K562 (cell line): ENCODE measurements around the gene GDF15. TPM values are rescaled to one million over a fixed set of nuclear protein-coding genes. Genes with fewer than 3 reads are reported as not detected.
A peak's percentile ranks its signal among the peaks of the same experiment; 100 is the strongest.

ENCODE experiments used
- ATAC-seq: fragments of 200-7000 bp; cut with Tn5 transposase; 3 replicates; pipeline ENCODE4 v1.9.1; 2020; ENCODE audit warnings: moderate library complexity
- BruUV-seq: library from RNA; stranded (reverse); fragments of 400-500 nt; replicated peaks from 2 replicates; lab custom pipeline; 2021; lab: Mats Ljungman, UMichigan
- CTCF ChIA-PET: fragments of 300-600 bp; formaldehyde crosslinking; extraction: SDS; loops from one replicate; lab custom pipeline; 2021; ENCODE audit warnings: low intra/inter-chr PET ratio; lab: Yijun Ruan, JAX
- POLR2A ChIA-PET: fragments of 300-600, 350-650 bp; sonication (Branson Sonifier 250); formaldehyde crosslinking; extraction: SDS; loops from one replicate; lab custom pipeline; 2021; ENCODE audit warnings: antibody characterized with exemption, inconsistent platforms; lab: Yijun Ruan, JAX
- DNase-seq, 4 experiments: peaks; one replicate each; pipeline versions ENCODE4 v3.0.0 to v3.0.0-alpha.2; 2011 to 2018; ENCODE audit warnings: low spot score in 3 of 4, mixed read lengths in 3 of 4; ENCODE audit errors: extremely low read depth in 1 of 4
- FAIRE-seq: peaks from 2 replicates; lab custom pipeline; 2011; peaks lifted over from hg19 to GRCh38; lab: Jason Lieb, UNC
- H2AFZ ChIP-seq: 2 replicates; pipeline ENCODE4 v1.6.0; 2011; ENCODE audit warnings: low read depth, low read length, control low read depth, inconsistent platforms
- H3K27ac ChIP-seq: fragments of 200-600 bp; 3 replicates; pipeline ENCODE4 v1.8.0; 2011; ENCODE audit warnings: low read depth, mild to moderate bottlenecking, control low read depth, inconsistent platforms, low read length, moderate library complexity, mixed read lengths; ENCODE audit errors: extremely low read depth
- H3K27me3 ChIP-seq, 2 experiments: fragments of 300-600 bp in 1 of 2; 2 replicates in 1 of 2; 3 replicates in 1 of 2; pipeline versions ENCODE4 v1.6.0 to v1.8.0; 2011; ENCODE audit warnings: inconsistent platforms in 2 of 2, low read length in 2 of 2, mild to moderate bottlenecking in 1 of 2, mixed read lengths in 1 of 2, moderate library complexity in 1 of 2; ENCODE audit not compliant: control insufficient read depth in 2 of 2, insufficient read depth in 2 of 2
- H3K36me3 ChIP-seq: fragments of 300-600 bp; 3 replicates; pipeline ENCODE4 v1.8.0; 2011; ENCODE audit warnings: mild to moderate bottlenecking, low read length, inconsistent platforms; ENCODE audit not compliant: control insufficient read depth, insufficient read depth
- H3K4me1 ChIP-seq, 2 experiments: fragments of 200-600 bp in 1 of 2; replicated peaks in 1 of 2; 2 replicates in 1 of 2; 3 replicates in 1 of 2; pipeline versions ENCODE4 v1.5.1 to v1.8.0; 2011; ENCODE audit warnings: inconsistent platforms in 2 of 2, low read length in 2 of 2, mild to moderate bottlenecking in 1 of 2, mixed read lengths in 1 of 2, moderate library complexity in 1 of 2; ENCODE audit not compliant: control insufficient read depth in 2 of 2, insufficient read depth in 2 of 2
- H3K4me2 ChIP-seq: 2 replicates; pipeline ENCODE4 v1.6.1; 2011; ENCODE audit warnings: low read length, control low read depth, inconsistent platforms, mixed read lengths; ENCODE audit not compliant: insufficient read depth
- H3K4me3 ChIP-seq: fragments of 200-600 bp; sonication (generic), shearing (Covaris generic); 2 replicates; pipeline ENCODE4 v1.5.1; 2016; ENCODE audit warnings: control low read depth, inconsistent platforms
- H3K79me2 ChIP-seq: fragments of 200-600 bp; 3 replicates; pipeline ENCODE4 v1.8.0; 2011; ENCODE audit warnings: low read length, inconsistent platforms; ENCODE audit not compliant: control insufficient read depth, insufficient read depth
- H3K9ac ChIP-seq, 2 experiments: 2 replicates each; pipeline versions ENCODE4 v1.6.0 to v1.6.1; 2011; ENCODE audit warnings: low read depth in 2 of 2, low read length in 2 of 2, control low read depth in 1 of 2, inconsistent platforms in 1 of 2, mild to moderate bottlenecking in 1 of 2, mixed read lengths in 1 of 2; ENCODE audit not compliant: insufficient read depth in 1 of 2
- H3K9me1 ChIP-seq: one replicate; pipeline ENCODE4 v1.6.0; 2011; ENCODE audit warnings: inconsistent platforms, mild to moderate bottlenecking, low read length, moderate library complexity; ENCODE audit not compliant: control insufficient read depth, insufficient read depth
- H3K9me3 ChIP-seq: replicated peaks from 2 replicates; pipeline ENCODE4 v1.5.1; 2011; ENCODE audit warnings: low read depth, low read length, inconsistent platforms; ENCODE audit not compliant: control insufficient read depth, insufficient read depth
- H4K20me1 ChIP-seq: replicated peaks from 2 replicates; pipeline ENCODE4 v1.6.1; 2011; ENCODE audit warnings: low read length, inconsistent platforms, mixed read lengths; ENCODE audit not compliant: control insufficient read depth, insufficient read depth
- CREBBP ChIP-seq: IDR thresholded peaks from one replicate; pipeline ENCODE4 v1.6.1; 2012; ENCODE audit warnings: low read depth, mild to moderate bottlenecking, control low read depth, inconsistent platforms, low read length
- ERF ChIP-seq: fragments of 450-650 bp; formaldehyde crosslinking; IDR thresholded peaks from 2 replicates; pipeline ENCODE4 v1.4.0; 2020; ENCODE audit warnings: mild to moderate bottlenecking, mixed read lengths
- FOSL1 ChIP-seq: fragments of 200-800 bp; sonication (Bioruptor generic); conservative IDR thresholded peaks from 2 replicates; pipeline ENCODE4 v1.6.1; 2016; ENCODE audit warnings: missing genetic modification characterization, missing compliant biosample characterization
- HDAC3 ChIP-seq: fragments of 450-650 bp; IDR thresholded peaks from 2 replicates; pipeline ENCODE4 v1.6.1; 2018; ENCODE audit warnings: borderline replicate concordance, mild to moderate bottlenecking, moderate library complexity; ENCODE audit not compliant: partially characterized antibody
- MYBL2 ChIP-seq, 2 experiments: fragments of 450-650 bp in 1 of 2; sonication (generic) in 1 of 2; formaldehyde crosslinking in 1 of 2; IDR thresholded peaks; 2 replicates each; pipeline versions ENCODE4 v1.6.1 to v1.8.1; 2017 to 2022; ENCODE audit warnings: borderline replicate concordance in 1 of 2, inconsistent platforms in 1 of 2, low read depth in 1 of 2, mild to moderate bottlenecking in 1 of 2, missing genetic modification reagents in 1 of 2, moderate library complexity in 1 of 2
- SAFB ChIP-seq: fragments of 200-400 bp; formaldehyde crosslinking; IDR thresholded peaks from 2 replicates; pipeline ENCODE4 v1.6.1; 2017; ENCODE audit warnings: low read depth, low read length, borderline replicate concordance
- SRSF7 ChIP-seq: fragments of 200-400 bp; formaldehyde crosslinking; optimal IDR thresholded peaks from 2 replicates; pipeline ENCODE3; 2017; ENCODE audit warnings: mild to moderate bottlenecking, low read depth, low read length
- STAG1 ChIP-seq: sonication (generic); formaldehyde crosslinking; IDR thresholded peaks from 2 replicates; pipeline ENCODE4 v1.5.0; 2020; ENCODE audit warnings: missing genetic modification reagents, borderline replicate concordance
- TRIM28 ChIP-seq: fragments of 450-650 bp; IDR thresholded peaks from 2 replicates; pipeline ENCODE4 v1.6.1; 2017
- USF2 ChIP-seq: sonication (generic); formaldehyde crosslinking; IDR thresholded peaks from 2 replicates; pipeline ENCODE4 v1.5.0; 2020; ENCODE audit warnings: missing genetic modification reagents
- WGBS: fragments of 100-300 bp; shearing (Covaris generic); methylation state at CpG from one replicate; pipeline ENCODE4 v1.1.6; 2016; ENCODE audit warnings: low coverage, mixed read lengths; ENCODE audit not compliant: insufficient coverage; ENCODE audit errors: missing lambda C conversion rate; 5-methylcytosine and 5-hydroxymethylcytosine counted together
- in situ Hi-C: fragments of 300-500 bp; cut with MboI; formaldehyde crosslinking; loops from 4 replicates; pipeline ENCODE4 v1.15.0; 2018; ENCODE audit warnings: inconsistent platforms, mixed read lengths
- intact Hi-C: fragments of 100-400 bp; cut with micrococcal nuclease; formaldehyde crosslinking; loops from 2 replicates; pipeline ENCODE4 v1.14.2; 2022
- polyA plus RNA-seq, 8 experiments: library from polyadenylated mRNA; depleted of rRNA in 4 of 8; stranded (reverse) in 5 of 8; unstranded in 3 of 8; fragments of >200 nt; fragmentation: Nextera tagmentation in 2 of 8; fragmentation: Illumina TruSeq in 1 of 8; extraction: Ambion mirVana in 2 of 8; extraction: Trizol in 1 of 8; gene quantifications; 2 replicates each; pipeline versions ENCODE4 v1.2.1 to v1.2.3, GENCODE V29; 2011 to 2014; ENCODE audit warnings: inconsistent platforms in 1 of 8, missing spikeins in 1 of 8
- total RNA-seq, 7 experiments: library from RNA; depleted of rRNA in 6 of 7; stranded (reverse); fragments of >200 nt in 6 of 7; fragmentation: Illumina TruSeq in 2 of 7; extraction: Trizol in 2 of 7; gene quantifications; 2 replicates each; pipeline versions ENCODE4 v1.2.1 to v1.2.3, GENCODE V29; 2011 to 2021; ENCODE audit warnings: low replicate concordance in 1 of 7
- TF ChIP-seq, protein P1 (sequence below): fragments of 450-650 bp; IDR thresholded peaks from 2 replicates; pipeline ENCODE4 v1.6.1; 2014; ENCODE audit warnings: low read depth, mild to moderate bottlenecking, moderate library complexity, borderline replicate concordance
- TF ChIP-seq, protein P2 (sequence below): fragments of 450-650 bp; IDR thresholded peaks from 2 replicates; pipeline ENCODE4 v1.6.1; 2016; ENCODE audit warnings: borderline replicate concordance
- TF ChIP-seq, protein P3 (sequence below), 2 experiments: fragments of 450-650 bp in 1 of 2; sonication (generic) in 1 of 2; formaldehyde crosslinking in 1 of 2; IDR thresholded peaks in 1 of 2; conservative IDR thresholded peaks in 1 of 2; 2 replicates each; pipeline versions ENCODE4 v1.6.1 to v1.8.1; 2016 to 2023; ENCODE audit warnings: mild to moderate bottlenecking in 2 of 2, moderate library complexity in 2 of 2, inconsistent platforms in 1 of 2, missing genetic modification reagents in 1 of 2
- TF ChIP-seq, protein P4 (sequence below): sonication (generic); formaldehyde crosslinking; IDR thresholded peaks from 2 replicates; pipeline ENCODE4 v1.9.0; 2022; ENCODE audit warnings: mild to moderate bottlenecking, missing genetic modification reagents

GDF15 gene
- total and polyA plus RNA-seq, 9 of the 15 experiments (the other 6 are each of a cell fraction or from before 2014, with no cell fraction given) = 2.3 to 82.4 (median 12.5) TPM

DNA sequence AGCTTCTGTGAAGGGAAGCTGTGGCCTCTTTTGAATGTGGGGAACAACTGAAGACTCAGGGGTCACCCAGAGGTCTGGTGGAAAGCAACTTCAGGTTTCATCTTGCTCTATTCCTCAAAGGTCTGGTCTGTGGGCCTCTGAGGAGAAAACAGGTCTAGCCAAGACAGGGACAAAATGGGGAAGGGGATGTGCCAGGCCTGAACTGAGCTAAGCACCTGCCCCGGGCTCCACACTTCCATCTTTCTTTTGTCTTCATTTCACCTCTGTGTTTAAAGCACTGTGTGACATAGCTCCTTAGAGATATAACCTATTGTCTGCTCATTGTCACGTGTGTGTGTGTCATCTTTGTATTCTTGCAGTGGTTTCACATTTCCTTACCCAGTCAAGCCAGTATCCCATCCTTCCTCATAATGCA is 19.9 kb upstream of the GDF15 start:
- Histone ChIP-seq H4K20me1 (no peaks in the 10 kb centered on the region), H3K4me1 (peaks cover 50 to 60% of the 10 kb centered on the region in 2 experiments), H3K4me3 (no peak overlapping the region), H3K9me1 (no peaks in the 10 kb centered on the region), H3K36me3 (peaks cover 64% of the 10 kb centered on the region; the same call in 2 of the 3 replicates), H2AFZ (no peak overlapping the region), H3K27me3 (no peaks in the 10 kb centered on the region), H3K4me2 (no peak overlapping the region; the same call in 1 of the 2 replicates), H3K9me3 (no peaks in the 10 kb centered on the region), H3K79me2 (peaks cover 10% of the 10 kb centered on the region; the same call in 2 of the 3 replicates), H3K9ac (peak overlapping the region; percentile 86 to 92; a peak in 3 of 4 replicates), H3K27ac (peak overlapping the region; percentile 99)
- WGBS = 43% methylated on average over 2 of the region's 2 CpGs
- ChIA-PET CTCF (no interaction called here), POLR2A (interaction anchor here (0.6 to 13.9 kb wide), 5 partner anchors 9 to 86 kb away, joined by 3 to 207 read pairs (median 3); partner anchors contain the start of gene GDF15)
- no peak for FAIRE-seq
- no TSS peak for BruUV-seq
- ATAC-seq = no peak
- in situ Hi-C loops (no loop called here), intact Hi-C loops (no loop called here)
- DNase-seq = peak in 1 of 4 experiments; percentile 10
- TF ChIP-seq, protein P1, sequence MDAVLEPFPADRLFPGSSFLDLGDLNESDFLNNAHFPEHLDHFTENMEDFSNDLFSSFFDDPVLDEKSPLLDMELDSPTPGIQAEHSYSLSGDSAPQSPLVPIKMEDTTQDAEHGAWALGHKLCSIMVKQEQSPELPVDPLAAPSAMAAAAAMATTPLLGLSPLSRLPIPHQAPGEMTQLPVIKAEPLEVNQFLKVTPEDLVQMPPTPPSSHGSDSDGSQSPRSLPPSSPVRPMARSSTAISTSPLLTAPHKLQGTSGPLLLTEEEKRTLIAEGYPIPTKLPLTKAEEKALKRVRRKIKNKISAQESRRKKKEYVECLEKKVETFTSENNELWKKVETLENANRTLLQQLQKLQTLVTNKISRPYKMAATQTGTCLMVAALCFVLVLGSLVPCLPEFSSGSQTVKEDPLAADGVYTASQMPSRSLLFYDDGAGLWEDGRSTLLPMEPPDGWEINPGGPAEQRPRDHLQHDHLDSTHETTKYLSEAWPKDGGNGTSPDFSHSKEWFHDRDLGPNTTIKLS = no peak
- no peak for TF ChIP-seq STAG1 (CRISPR knock-in tag)
- TF ChIP-seq, protein P2, sequence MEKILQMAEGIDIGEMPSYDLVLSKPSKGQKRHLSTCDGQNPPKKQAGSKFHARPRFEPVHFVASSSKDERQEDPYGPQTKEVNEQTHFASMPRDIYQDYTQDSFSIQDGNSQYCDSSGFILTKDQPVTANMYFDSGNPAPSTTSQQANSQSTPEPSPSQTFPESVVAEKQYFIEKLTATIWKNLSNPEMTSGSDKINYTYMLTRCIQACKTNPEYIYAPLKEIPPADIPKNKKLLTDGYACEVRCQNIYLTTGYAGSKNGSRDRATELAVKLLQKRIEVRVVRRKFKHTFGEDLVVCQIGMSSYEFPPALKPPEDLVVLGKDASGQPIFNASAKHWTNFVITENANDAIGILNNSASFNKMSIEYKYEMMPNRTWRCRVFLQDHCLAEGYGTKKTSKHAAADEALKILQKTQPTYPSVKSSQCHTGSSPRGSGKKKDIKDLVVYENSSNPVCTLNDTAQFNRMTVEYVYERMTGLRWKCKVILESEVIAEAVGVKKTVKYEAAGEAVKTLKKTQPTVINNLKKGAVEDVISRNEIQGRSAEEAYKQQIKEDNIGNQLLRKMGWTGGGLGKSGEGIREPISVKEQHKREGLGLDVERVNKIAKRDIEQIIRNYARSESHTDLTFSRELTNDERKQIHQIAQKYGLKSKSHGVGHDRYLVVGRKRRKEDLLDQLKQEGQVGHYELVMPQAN = no peak
- TF ChIP-seq, protein P3, sequence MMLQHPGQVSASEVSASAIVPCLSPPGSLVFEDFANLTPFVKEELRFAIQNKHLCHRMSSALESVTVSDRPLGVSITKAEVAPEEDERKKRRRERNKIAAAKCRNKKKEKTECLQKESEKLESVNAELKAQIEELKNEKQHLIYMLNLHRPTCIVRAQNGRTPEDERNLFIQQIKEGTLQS (IDR thresholded peaks at IDR 0.05) = peak; percentile 36
- TF ChIP-seq, protein P3 (CRISPR knock-in tag; conservative IDR thresholded peaks at IDR 0.05) = no peak
- TF ChIP-seq SRSF7 = no peak
- TF ChIP-seq CREBBP = no peak
- TF ChIP-seq ERF = no peak
- TF ChIP-seq, protein P4, sequence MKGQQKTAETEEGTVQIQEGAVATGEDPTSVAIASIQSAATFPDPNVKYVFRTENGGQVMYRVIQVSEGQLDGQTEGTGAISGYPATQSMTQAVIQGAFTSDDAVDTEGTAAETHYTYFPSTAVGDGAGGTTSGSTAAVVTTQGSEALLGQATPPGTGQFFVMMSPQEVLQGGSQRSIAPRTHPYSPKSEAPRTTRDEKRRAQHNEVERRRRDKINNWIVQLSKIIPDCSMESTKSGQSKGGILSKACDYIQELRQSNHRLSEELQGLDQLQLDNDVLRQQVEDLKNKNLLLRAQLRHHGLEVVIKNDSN (CRISPR knock-in tag) = no peak
- no peak for TF ChIP-seq TRIM28
- 0 out of 2 replicates have a peak, but pooled peaks have one; percentile 33 for TF ChIP-seq FOSL1
- TF ChIP-seq USF2 (CRISPR knock-in tag) = 0 out of 2 replicates have a peak, but pooled peaks have one; percentile 1
- TF ChIP-seq HDAC3 = no peak
- TF ChIP-seq SAFB = no peak
- no peak for TF ChIP-seq MYBL2 (IDR thresholded peaks at IDR 0.05; ENCODE audit: low read depth)
- no peak for TF ChIP-seq MYBL2 (CRISPR knock-in tag; IDR thresholded peaks at IDR 0.05; ENCODE audit: borderline replicate concordance)
